GM19043 (cell line): ENCODE results near the gene NPHP3.
"Not testable (repeated sequence)": the region's sequence is repeated elsewhere in the genome, so short reads cannot be mapped to it uniquely, and the experiment has no call there.

Experiments
- ATAC-seq: cut with Tn5 transposase; IDR thresholded peaks from one replicate; pipeline ENCODE4 v1.9.1; 2021; ENCODE audit warnings: low read depth; ENCODE audit not compliant: unreplicated experiment

NPHP3 gene

GRCh38 chr3:132643366-132643765 is 78.8 kb downstream of the NPHP3 start:
- ATAC-seq: no peak

- ATAC-seq: no peak
Observed at GRCh38 chr3:132642539-132642847, 79.7 kb downstream of the NPHP3 start.

GRCh38 chr3:132641837-132642538 is 80.2 kb downstream of the NPHP3 start:
- no peak for ATAC-seq

- not testable (repeated sequence) for ATAC-seq
Observed at GRCh38 chr3:132641427-132641826, 80.8 kb downstream of the NPHP3 start.

GRCh38 chr3:132638706-132639105 is 83.5 kb downstream of the NPHP3 start:
- ATAC-seq: no peak

- no peak for ATAC-seq
Observed at GRCh38 chr3:132637590-132637989, 84.6 kb downstream of the NPHP3 start.

GRCh38 chr3:132635052-132635451 is 87.2 kb downstream of the NPHP3 start:
- ATAC-seq: no peak
